Activated naive CD4-positive, alpha-beta T cell treated with anti-CD3 and anti-CD28 coated beads for 36 hours (primary cell): ENCODE results near the gene C2orf69. TPM values are rescaled to one million over a fixed set of nuclear protein-coding genes. Genes with fewer than 3 reads are reported as not detected.
A peak's percentile ranks its signal among the peaks of the same experiment; 100 is the strongest.

Experiments used
- CTCF ChIA-PET: fragments of 350-600 bp; sonication (Branson Sonifier 250); formaldehyde crosslinking; loops from one replicate; lab custom pipeline; 2021; ENCODE audit warnings: antibody characterized with exemption; lab: Charles Lee
- DNase-seq: peaks from one replicate; pipeline ENCODE4 v3.0.0-alpha.2; 2020
- H3K27ac Mint-ChIP-seq: one replicate; pipeline ENCODE4 v1.8.0; 2021; ENCODE audit warnings: mild to moderate bottlenecking, mixed read lengths
- H3K27me3 Mint-ChIP-seq: one replicate; pipeline ENCODE4 v1.8.0; 2021; ENCODE audit warnings: low read depth, mixed read lengths
- H3K36me3 Mint-ChIP-seq: one replicate; pipeline ENCODE4 v1.8.0; 2021; ENCODE audit warnings: low read depth, mixed read lengths
- H3K4me1 Mint-ChIP-seq: one replicate; pipeline ENCODE4 v1.8.0; 2021; ENCODE audit warnings: low read depth, mixed read lengths
- H3K4me3 Mint-ChIP-seq: one replicate; pipeline ENCODE4 v1.8.0; 2021; ENCODE audit warnings: mild to moderate bottlenecking, moderate library complexity, mixed read lengths
- H3K9me3 Mint-ChIP-seq: one replicate; pipeline ENCODE4 v1.8.0; 2021; ENCODE audit warnings: mixed read lengths
- intact Hi-C: fragments of 100-400 bp; cut with micrococcal nuclease; formaldehyde crosslinking; loops from one replicate; pipeline ENCODE4 v1.15.1; 2023
- total RNA-seq, 2 experiments: library from RNA; stranded (reverse); gene quantifications; one replicate each; pipeline ENCODE4 v1.2.3, GENCODE V29; 2021

C2orf69 gene
- total RNA-seq, 2 experiments from 2014 or later, result 18.5 to 20.6 TPM

DNA sequence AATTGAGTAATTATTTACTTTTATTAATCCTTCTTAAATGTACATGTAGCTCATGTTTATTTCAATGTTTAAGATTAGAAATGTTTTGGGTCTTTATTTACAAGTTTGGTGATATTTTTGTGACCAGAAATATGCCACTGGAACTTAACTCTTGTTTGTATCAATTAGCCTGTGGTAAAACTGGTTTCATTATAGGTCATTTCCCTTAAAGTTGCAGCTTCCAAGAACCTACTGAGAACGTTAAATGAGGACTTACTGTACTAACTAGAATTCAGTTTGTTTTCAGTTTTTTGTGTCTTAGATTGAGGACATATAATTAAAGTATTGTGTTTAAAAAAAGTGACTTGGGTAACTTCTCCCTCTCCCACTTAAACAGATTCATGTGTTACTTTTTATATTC is 39.9 kb downstream of the C2orf69 start:
- H3K9me3 Mint-ChIP-seq, result no peaks in the 10 kb centered on the region
- H3K27me3 Mint-ChIP-seq, result no peaks in the 10 kb centered on the region
- no peak overlapping the region for H3K4me3 Mint-ChIP-seq
- CTCF ChIA-PET, result no interaction called here
- peaks cover 30% of the 10 kb centered on the region for H3K4me1 Mint-ChIP-seq
- no peak overlapping the region for H3K27ac Mint-ChIP-seq
- peaks cover 18% of the 10 kb centered on the region for H3K36me3 Mint-ChIP-seq
- no peak for DNase-seq
- intact Hi-C loops, result no loop called here

DNA sequence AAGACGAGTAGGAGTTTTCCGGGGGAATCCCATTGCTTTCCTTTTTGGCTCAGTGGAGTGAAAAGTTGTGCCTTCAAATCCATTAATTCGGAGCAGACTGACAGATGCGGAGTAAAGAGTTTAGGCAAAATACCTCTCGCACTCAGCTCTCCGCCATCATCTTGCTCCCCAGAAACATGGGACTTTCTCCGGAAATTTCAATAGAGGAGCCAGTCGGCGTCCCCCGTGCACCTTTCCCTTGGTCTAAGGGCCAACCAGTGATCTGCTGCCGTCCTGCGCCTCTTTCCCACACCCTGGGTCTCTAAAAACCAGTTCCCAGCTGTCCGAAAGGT is 43.9 kb downstream of the C2orf69 start:
- Mint-ChIP-seq H3K4me3 (peak overlapping the region; percentile 98), H3K27me3 (no peaks in the 10 kb centered on the region), H3K27ac (peak overlapping the region; percentile 92), H3K9me3 (no peaks in the 10 kb centered on the region), H3K36me3 (peaks cover 13% of the 10 kb centered on the region), H3K4me1 (peaks cover 46% of the 10 kb centered on the region)
- CTCF ChIA-PET, result interaction anchor here (0.6 kb wide), 1 partner anchor 44 kb away, joined by 3 read pairs; the partner anchor contains the start of gene C2orf69
- no peak for DNase-seq
- intact Hi-C loops, result loop anchor here (1.0 to 5.0 kb wide), 3 partner anchors 44 to 856 kb away; partner anchors contain the start of genes BZW1, C2orf69 and FTCDNL1

DNA sequence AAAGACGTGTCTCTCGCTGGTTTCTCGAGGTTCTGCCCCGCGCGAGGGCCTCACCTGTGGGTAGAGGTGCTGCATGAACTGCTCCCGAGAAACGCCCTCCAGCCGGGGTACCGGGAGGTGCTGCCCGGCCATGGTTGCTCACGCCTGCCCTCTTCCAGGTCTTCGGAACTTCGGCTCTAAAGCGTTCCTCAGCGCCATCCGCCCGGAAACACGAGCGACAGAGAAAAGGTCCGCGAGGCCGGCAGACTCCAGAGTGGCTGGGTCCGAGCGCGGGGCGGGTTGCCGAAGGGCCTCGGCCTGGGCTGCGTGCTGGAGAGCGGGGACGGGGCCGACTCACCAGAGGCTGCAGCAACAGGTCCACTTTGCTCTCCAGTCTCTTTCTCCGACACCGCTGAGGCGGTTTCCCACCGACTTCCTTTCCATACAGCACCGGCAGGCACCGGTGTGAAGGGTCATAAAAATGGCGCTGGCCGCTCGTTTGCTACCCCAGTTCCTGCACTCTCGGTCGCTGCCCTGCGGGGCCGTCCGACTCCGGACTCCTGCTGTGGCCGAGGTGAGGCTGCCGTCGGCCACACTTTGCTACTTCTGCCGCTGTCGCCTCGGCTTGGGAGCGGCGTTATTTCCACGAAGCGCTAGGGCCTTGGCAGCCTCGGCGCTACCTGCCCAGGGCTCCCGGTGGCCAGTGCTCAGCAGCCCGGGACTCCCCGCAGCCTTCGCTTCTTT is 44.4 kb downstream of the C2orf69 start, which contains the start of the genes MAIP1 and TYW5:
TSS of gene MAIP1 (plus strand) at position 244 of the 723 bp plus-strand sequence. CDS start at position 461, 217 bp downstream.
TSS of gene TYW5 (minus strand) at position 153 of the 723 bp plus-strand sequence. CDS start at position 132, 21 bp downstream.
- intact Hi-C loops, result loop anchor here (1.0 to 5.0 kb wide), 3 partner anchors 44 to 856 kb away; partner anchors contain the start of genes BZW1, C2orf69 and FTCDNL1
- Mint-ChIP-seq H3K9me3 (no peaks in the 10 kb centered on the region), H3K27me3 (no peaks in the 10 kb centered on the region), H3K27ac (peak within 1 kb of the TSS; percentile 92), H3K4me3 (peak within 1 kb of the TSS; percentile 98), H3K36me3 (peaks cover 11% of the 10 kb centered on the region), H3K4me1 (peaks cover 46% of the 10 kb centered on the region)
- peak; percentile 82 for DNase-seq
- CTCF ChIA-PET, result no interaction called here

GRCh38 chr2:199956062-199956380 is 44.9 kb downstream of the C2orf69 start:
- Mint-ChIP-seq H3K9me3 (no peaks in the 10 kb centered on the region), H3K27ac (peak overlapping the region; percentile 92), H3K27me3 (no peaks in the 10 kb centered on the region), H3K36me3 (peaks cover 10% of the 10 kb centered on the region), H3K4me1 (peaks cover 41% of the 10 kb centered on the region), H3K4me3 (peak overlapping the region; percentile 98)
- no peak for DNase-seq
- CTCF ChIA-PET, result interaction anchor here (0.9 kb wide), 1 partner anchor 11 kb away, joined by 3 read pairs; no protein-coding TSS in a partner anchor
- intact Hi-C loops, result loop anchor here (5.0 kb wide), 1 partner anchor 104 kb away; the partner anchor contains the start of gene FTCDNL1

GRCh38 chr2:199958014-199958413 is 46.9 kb downstream of the C2orf69 start:
- Mint-ChIP-seq H3K36me3 (peaks cover 18% of the 10 kb centered on the region), H3K27me3 (no peaks in the 10 kb centered on the region), H3K9me3 (no peaks in the 10 kb centered on the region), H3K4me1 (peaks cover 33% of the 10 kb centered on the region), H3K4me3 (peak overlapping the region; percentile 8), H3K27ac (no peak overlapping the region)
- CTCF ChIA-PET, result no interaction called here
- intact Hi-C loops, result loop anchor here (5.0 kb wide), 1 partner anchor 106 kb away; the partner anchor contains the start of gene FTCDNL1
- DNase-seq, result no peak

DNA sequence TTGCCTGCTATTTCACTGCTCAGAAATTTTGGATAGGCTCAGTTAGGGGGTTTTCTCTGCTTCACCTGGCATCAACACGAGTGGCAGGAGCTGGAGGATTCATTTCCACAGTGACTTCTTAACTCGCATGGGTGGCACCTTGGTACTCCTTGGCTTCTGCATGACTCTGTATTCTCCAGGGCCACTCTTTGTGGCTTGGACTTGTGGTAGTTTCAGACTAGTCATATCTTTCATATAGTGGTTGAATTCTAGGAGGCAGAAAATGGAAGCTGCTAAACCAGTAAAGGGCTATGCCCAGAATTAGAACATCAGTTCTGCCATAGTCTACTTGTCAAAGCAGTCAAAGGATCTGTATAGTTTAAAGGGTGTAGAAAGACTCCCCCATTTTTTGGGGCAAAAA is 51.1 kb downstream of the C2orf69 start:
- Mint-ChIP-seq H3K9me3 (no peaks in the 10 kb centered on the region), H3K4me1 (peaks cover 15% of the 10 kb centered on the region), H3K27ac (peak overlapping the region; percentile 10), H3K27me3 (no peaks in the 10 kb centered on the region), H3K36me3 (peaks cover 23% of the 10 kb centered on the region), H3K4me3 (no peak overlapping the region)
- CTCF ChIA-PET, result no interaction called here
- intact Hi-C loops, result no loop called here
- no peak for DNase-seq

GRCh38 chr2:199966405-199966804 is 55.3 kb downstream of the C2orf69 start:
- CTCF ChIA-PET, result interaction anchor here (1.0 kb wide), 1 partner anchor 10 kb away, joined by 3 read pairs; no protein-coding TSS in a partner anchor
- peaks cover 14% of the 10 kb centered on the region for H3K36me3 Mint-ChIP-seq
- no peak overlapping the region for H3K27ac Mint-ChIP-seq
- H3K27me3 Mint-ChIP-seq, result no peaks in the 10 kb centered on the region
- no peak for DNase-seq
- intact Hi-C loops, result no loop called here
- H3K9me3 Mint-ChIP-seq, result no peaks in the 10 kb centered on the region
- no peak overlapping the region for H3K4me3 Mint-ChIP-seq
- H3K4me1 Mint-ChIP-seq, result no peaks in the 10 kb centered on the region

DNA sequence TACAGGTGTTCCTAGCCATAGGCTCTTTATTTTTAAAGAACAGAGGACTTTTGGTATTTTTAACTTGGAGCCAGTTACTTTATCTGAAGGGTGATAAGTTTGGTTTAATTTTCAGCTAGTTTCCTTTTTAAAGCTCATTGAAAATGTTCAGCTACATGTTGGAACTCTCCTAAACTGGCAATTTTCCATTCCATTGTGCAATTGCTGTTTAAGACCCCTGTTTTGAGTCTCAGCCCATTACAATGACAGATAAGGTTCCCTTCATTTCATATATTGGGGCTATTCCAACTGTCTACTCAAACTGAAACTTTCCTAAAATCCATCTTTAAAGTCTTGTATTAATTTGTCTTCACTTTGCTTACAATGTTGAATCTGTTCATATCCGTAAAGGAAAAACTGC is 55.9 kb downstream of the C2orf69 start:
- H3K27ac Mint-ChIP-seq, result no peak overlapping the region
- no peaks in the 10 kb centered on the region for H3K4me1 Mint-ChIP-seq
- H3K27me3 Mint-ChIP-seq, result no peaks in the 10 kb centered on the region
- H3K4me3 Mint-ChIP-seq, result no peak overlapping the region
- no peak for DNase-seq
- no peaks in the 10 kb centered on the region for H3K9me3 Mint-ChIP-seq
- H3K36me3 Mint-ChIP-seq, result peaks cover 15% of the 10 kb centered on the region
- intact Hi-C loops, result no loop called here
- CTCF ChIA-PET, result interaction anchor here (1.0 kb wide), 1 partner anchor 9 kb away, joined by 3 read pairs; no protein-coding TSS in a partner anchor

GRCh38 chr2:199968126-199968525 is 57.0 kb downstream of the C2orf69 start:
- DNase-seq, result no peak
- H3K4me1 Mint-ChIP-seq, result no peaks in the 10 kb centered on the region
- intact Hi-C loops, result no loop called here
- CTCF ChIA-PET, result no interaction called here
- H3K36me3 Mint-ChIP-seq, result peaks cover 11% of the 10 kb centered on the region
- no peaks in the 10 kb centered on the region for H3K9me3 Mint-ChIP-seq
- no peak overlapping the region for H3K4me3 Mint-ChIP-seq
- H3K27ac Mint-ChIP-seq, result no peak overlapping the region
- H3K27me3 Mint-ChIP-seq, result no peaks in the 10 kb centered on the region

DNA sequence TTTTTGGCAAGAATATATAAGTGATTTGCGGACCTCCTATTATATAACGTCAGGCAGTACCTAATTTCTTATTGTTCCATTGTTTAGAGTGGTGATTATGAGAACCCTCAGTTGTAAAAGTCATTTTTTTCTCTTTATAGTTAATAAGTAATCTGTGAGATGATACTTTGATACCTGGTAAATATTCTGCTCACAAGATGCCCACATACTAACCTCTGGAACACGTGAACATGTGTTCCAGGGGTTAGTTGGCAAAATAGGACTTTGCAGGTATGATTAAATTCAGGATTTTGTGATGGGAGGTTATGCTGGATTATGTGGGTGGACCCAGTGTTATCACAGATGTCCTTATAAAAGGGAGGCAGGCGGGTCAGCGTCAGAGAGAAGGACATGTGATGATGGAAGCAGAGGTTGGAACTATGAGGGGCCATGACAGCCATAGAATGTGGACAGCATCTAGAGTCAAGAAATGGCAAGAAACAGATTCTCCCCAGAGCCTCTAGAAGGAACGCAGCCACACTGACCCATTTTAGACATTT is 61.1 kb downstream of the C2orf69 start:
- no peak for DNase-seq
- H3K27me3 Mint-ChIP-seq, result no peaks in the 10 kb centered on the region
- no peak overlapping the region for H3K4me3 Mint-ChIP-seq
- no peak overlapping the region for H3K27ac Mint-ChIP-seq
- no peaks in the 10 kb centered on the region for H3K4me1 Mint-ChIP-seq
- CTCF ChIA-PET, result no interaction called here
- intact Hi-C loops, result no loop called here
- no peaks in the 10 kb centered on the region for H3K9me3 Mint-ChIP-seq
- H3K36me3 Mint-ChIP-seq, result peaks cover 5% of the 10 kb centered on the region

GRCh38 chr2:199973703-199974102 is 62.6 kb downstream of the C2orf69 start:
- CTCF ChIA-PET, result interaction anchor here (0.7 to 3.2 kb wide), 12 partner anchors 12 to 748 kb away, joined by 3 to 26 read pairs (median 4); no protein-coding TSS in a partner anchor
- no peak overlapping the region for H3K4me3 Mint-ChIP-seq
- H3K27me3 Mint-ChIP-seq, result no peaks in the 10 kb centered on the region

DNA sequence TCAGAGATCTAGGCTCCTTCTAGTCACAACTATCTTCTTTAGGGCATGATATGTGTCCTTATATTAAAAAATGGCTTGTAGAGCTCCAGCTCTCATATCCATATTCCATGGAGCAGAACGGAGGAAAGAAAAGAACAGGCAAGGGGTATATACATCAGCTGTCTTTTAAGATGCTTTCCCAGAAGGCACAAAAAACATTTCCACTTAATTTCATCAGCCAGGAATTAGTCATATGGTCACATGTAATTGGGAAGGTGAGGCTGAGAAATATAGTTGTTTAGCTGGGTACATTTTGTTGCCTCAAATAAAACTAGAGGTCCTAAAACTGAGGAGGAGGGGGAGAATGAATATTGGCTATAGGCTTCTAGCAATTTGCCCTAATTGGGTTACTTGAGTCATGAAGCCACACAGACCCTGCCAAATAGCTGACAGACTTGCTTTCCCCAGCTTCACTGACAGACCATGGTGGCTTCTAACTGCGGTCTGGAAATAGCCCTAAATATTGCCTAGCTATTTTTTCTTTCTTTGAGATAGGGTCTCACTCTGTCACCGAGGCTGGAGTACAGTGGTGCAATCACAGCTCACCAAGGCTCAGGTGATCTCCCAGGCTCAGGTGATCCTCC is 64.3 kb downstream of the C2orf69 start:
- Mint-ChIP-seq H3K27me3 (no peaks in the 10 kb centered on the region), H3K36me3 (peaks cover 3% of the 10 kb centered on the region), H3K9me3 (no peaks in the 10 kb centered on the region), H3K4me1 (peaks cover 22% of the 10 kb centered on the region), H3K4me3 (no peak overlapping the region), H3K27ac (no peak overlapping the region)
- CTCF ChIA-PET, result interaction anchor here (0.7 to 3.2 kb wide), 9 partner anchors 8 to 729 kb away, joined by 3 to 26 read pairs (median 3); no protein-coding TSS in a partner anchor
- no peak for DNase-seq
- intact Hi-C loops, result no loop called here

More at GRCh38 chr2:199973703-199974102, 62.6 kb downstream of the C2orf69 start:
- H3K27ac Mint-ChIP-seq, result no peak overlapping the region
- H3K4me1 Mint-ChIP-seq, result peaks cover 14% of the 10 kb centered on the region
- intact Hi-C loops, result no loop called here
- no peak for DNase-seq
- H3K36me3 Mint-ChIP-seq, result peaks cover 5% of the 10 kb centered on the region
- H3K9me3 Mint-ChIP-seq, result no peaks in the 10 kb centered on the region
